Dermis microvascular lymphatic vessel endothelial cell (primary cell): ENCODE measurements around the gene PSTPIP2. TPM values are rescaled to one million over a fixed set of nuclear protein-coding genes. Genes with fewer than 3 reads are reported as not detected.
"Not testable (repeated sequence)": the region's sequence is repeated elsewhere in the genome, so short reads cannot be mapped to it uniquely, and the experiment has no call there.

ENCODE experiments used
- DNase-seq, 2 donors: peaks; one replicate each; pipeline versions ENCODE4 v3.0.0 to v3.0.0-alpha.2; 2010; ENCODE audit warnings: low read depth in 2 of 2
- total RNA-seq: library from RNA; depleted of rRNA; stranded (reverse); fragments of >200 nt; gene quantifications from 2 replicates; pipeline ENCODE4 v1.2.1, GENCODE V29; 2014

The PSTPIP2 gene
- total RNA-seq, 1 donor from 2014 or later: 0.64 TPM

GRCh38 chr18:46037512-46038305 lies 34.4 kb downstream of the PSTPIP2 start:
- no peak for DNase-seq

- DNase-seq: no peak
Measured at GRCh38 chr18:46035696-46036680, 36.1 kb downstream of the PSTPIP2 start.

GRCh38 chr18:46034230-46034629 lies 37.8 kb downstream of the PSTPIP2 start:
- no peak for DNase-seq

GRCh38 chr18:46031741-46032140 lies 40.3 kb downstream of the PSTPIP2 start:
- no peak for DNase-seq

GRCh38 chr18:46028536-46028891 lies 43.5 kb downstream of the PSTPIP2 start:
- no peak for DNase-seq

GRCh38 chr18:46019936-46020335 lies 52.1 kb downstream of the PSTPIP2 start:
- no peak for DNase-seq

- peak in 1 of 2 donors; percentile 12 for DNase-seq
Measured at GRCh38 chr18:46013484-46014189, 58.4 kb downstream of the PSTPIP2 start.

GRCh38 chr18:46010676-46011075 lies 61.4 kb downstream of the PSTPIP2 start:
- DNase-seq: no peak

GRCh38 chr18:46010050-46010449 lies 62.0 kb downstream of the PSTPIP2 start:
- DNase-seq: no peak

GRCh38 chr18:46009125-46009840 lies 62.8 kb downstream of the PSTPIP2 start:
- no peak for DNase-seq

GRCh38 chr18:46008531-46008930 lies 63.5 kb downstream of the PSTPIP2 start:
- DNase-seq: no peak

- no peak for DNase-seq
Measured at GRCh38 chr18:46007165-46007564, 64.9 kb downstream of the PSTPIP2 start.

- DNase-seq: no peak
Measured at GRCh38 chr18:46002934-46003333, 69.1 kb downstream of the PSTPIP2 start.

GRCh38 chr18:46001892-46002291 lies 70.2 kb downstream of the PSTPIP2 start:
- DNase-seq: no peak

GRCh38 chr18:46001074-46001473 lies 71.0 kb downstream of the PSTPIP2 start:
- no peak for DNase-seq

- DNase-seq: no peak
Measured at GRCh38 chr18:45999536-45999935, 72.5 kb downstream of the PSTPIP2 start.

GRCh38 chr18:45998244-45998643 lies 73.8 kb downstream of the PSTPIP2 start:
- DNase-seq: no peak

- no peak for DNase-seq
Measured at GRCh38 chr18:45997700-45998151, 74.3 kb downstream of the PSTPIP2 start.

GRCh38 chr18:45995461-45995860 lies 76.6 kb downstream of the PSTPIP2 start:
- DNase-seq: no peak

GRCh38 chr18:45993438-45993837 lies 78.6 kb downstream of the PSTPIP2 start:
- DNase-seq: peak in 1 of 2 donors; percentile 18

GRCh38 chr18:45992527-45992926 lies 79.5 kb downstream of the PSTPIP2 start:
- DNase-seq: not testable (repeated sequence)
